PFSK-1 (cell line): ENCODE data around the gene RAB8A.

Experiments used
- FOXP2 ChIP-seq: optimal IDR thresholded peaks from 2 replicates; pipeline ENCODE3; 2011; ENCODE audit warnings: borderline replicate concordance, control low read depth, inconsistent platforms; ENCODE audit not compliant: insufficient read depth; ENCODE audit errors: extremely low read length, extremely low read depth
- POLR2AphosphoS5 ChIP-seq: IDR thresholded peaks from 2 replicates; pipeline ENCODE4 v1.6.1; 2012; ENCODE audit warnings: low read depth, mild to moderate bottlenecking, control low read depth, low read length, moderate library complexity
- SIN3A ChIP-seq: IDR thresholded peaks from 2 replicates; pipeline ENCODE4 v1.6.1; 2012; ENCODE audit warnings: mild to moderate bottlenecking, low read length, moderate library complexity, borderline replicate concordance; ENCODE audit not compliant: insufficient read depth
- TAF1 ChIP-seq: IDR thresholded peaks from 2 replicates; pipeline ENCODE4 v1.6.1; 2012; ENCODE audit warnings: low read length, control low read depth, borderline replicate concordance; ENCODE audit not compliant: insufficient read depth
- TF ChIP-seq, protein P1 (sequence below), 2 experiments: IDR thresholded peaks; 2 replicates each; pipeline versions ENCODE4 v1.6.1 to v1.8.0; 2011 to 2012; ENCODE audit warnings: low read depth in 2 of 2, low read length in 2 of 2, control low read depth in 1 of 2, inconsistent platforms in 1 of 2, mild to moderate bottlenecking in 1 of 2, moderate library complexity in 1 of 2; ENCODE audit not compliant: insufficient read depth in 1 of 2

Gene RAB8A

GRCh38 chr19:16095071-16095571 lies 16.6 kb upstream of the RAB8A start:
- TF ChIP-seq, protein P1, sequence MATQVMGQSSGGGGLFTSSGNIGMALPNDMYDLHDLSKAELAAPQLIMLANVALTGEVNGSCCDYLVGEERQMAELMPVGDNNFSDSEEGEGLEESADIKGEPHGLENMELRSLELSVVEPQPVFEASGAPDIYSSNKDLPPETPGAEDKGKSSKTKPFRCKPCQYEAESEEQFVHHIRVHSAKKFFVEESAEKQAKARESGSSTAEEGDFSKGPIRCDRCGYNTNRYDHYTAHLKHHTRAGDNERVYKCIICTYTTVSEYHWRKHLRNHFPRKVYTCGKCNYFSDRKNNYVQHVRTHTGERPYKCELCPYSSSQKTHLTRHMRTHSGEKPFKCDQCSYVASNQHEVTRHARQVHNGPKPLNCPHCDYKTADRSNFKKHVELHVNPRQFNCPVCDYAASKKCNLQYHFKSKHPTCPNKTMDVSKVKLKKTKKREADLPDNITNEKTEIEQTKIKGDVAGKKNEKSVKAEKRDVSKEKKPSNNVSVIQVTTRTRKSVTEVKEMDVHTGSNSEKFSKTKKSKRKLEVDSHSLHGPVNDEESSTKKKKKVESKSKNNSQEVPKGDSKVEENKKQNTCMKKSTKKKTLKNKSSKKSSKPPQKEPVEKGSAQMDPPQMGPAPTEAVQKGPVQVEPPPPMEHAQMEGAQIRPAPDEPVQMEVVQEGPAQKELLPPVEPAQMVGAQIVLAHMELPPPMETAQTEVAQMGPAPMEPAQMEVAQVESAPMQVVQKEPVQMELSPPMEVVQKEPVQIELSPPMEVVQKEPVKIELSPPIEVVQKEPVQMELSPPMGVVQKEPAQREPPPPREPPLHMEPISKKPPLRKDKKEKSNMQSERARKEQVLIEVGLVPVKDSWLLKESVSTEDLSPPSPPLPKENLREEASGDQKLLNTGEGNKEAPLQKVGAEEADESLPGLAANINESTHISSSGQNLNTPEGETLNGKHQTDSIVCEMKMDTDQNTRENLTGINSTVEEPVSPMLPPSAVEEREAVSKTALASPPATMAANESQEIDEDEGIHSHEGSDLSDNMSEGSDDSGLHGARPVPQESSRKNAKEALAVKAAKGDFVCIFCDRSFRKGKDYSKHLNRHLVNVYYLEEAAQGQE (IDR thresholded peaks at IDR 0.05; ENCODE audit: insufficient read depth in 1 of 2, low read depth in 2 of 2, low read length in 2 of 2) = no peak
- TF ChIP-seq FOXP2 (no peak), POLR2AphosphoS5 (no peak), SIN3A (no peak), TAF1 (no peak)

- TF ChIP-seq FOXP2 = no peak
- TF ChIP-seq TAF1 = no peak
- TF ChIP-seq, protein P1 (IDR thresholded peaks at IDR 0.05; ENCODE audit: insufficient read depth in 1 of 2, low read depth in 2 of 2, low read length in 2 of 2) = no peak
- no peak for TF ChIP-seq SIN3A
- TF ChIP-seq POLR2AphosphoS5 = no peak
Measured at GRCh38 chr19:16096280-16096855, 15.3 kb upstream of the RAB8A start.

DNA sequence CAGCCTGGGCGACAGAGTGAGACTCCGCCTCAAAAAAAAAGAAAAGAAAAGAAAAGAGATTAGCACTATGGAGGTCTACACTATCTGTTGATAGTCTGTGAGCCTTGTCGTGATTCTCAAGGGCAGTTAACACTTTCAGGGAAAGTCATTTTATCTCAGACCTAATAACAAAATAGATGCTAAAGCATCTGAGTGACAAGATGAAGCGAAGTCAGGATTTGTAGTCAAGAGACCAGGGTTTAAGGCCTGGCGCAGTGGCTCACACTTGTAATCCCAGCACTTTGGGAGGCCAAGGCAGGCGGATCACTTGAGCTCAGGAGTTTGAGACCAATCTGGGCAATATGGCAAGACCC lies 13.3 kb upstream of the RAB8A start:
- TF ChIP-seq SIN3A (no peak), TAF1 (no peak), FOXP2 (no peak), POLR2AphosphoS5 (no peak)
- TF ChIP-seq, protein P1 (IDR thresholded peaks at IDR 0.05; ENCODE audit: insufficient read depth in 1 of 2, low read depth in 2 of 2, low read length in 2 of 2) = no peak

DNA sequence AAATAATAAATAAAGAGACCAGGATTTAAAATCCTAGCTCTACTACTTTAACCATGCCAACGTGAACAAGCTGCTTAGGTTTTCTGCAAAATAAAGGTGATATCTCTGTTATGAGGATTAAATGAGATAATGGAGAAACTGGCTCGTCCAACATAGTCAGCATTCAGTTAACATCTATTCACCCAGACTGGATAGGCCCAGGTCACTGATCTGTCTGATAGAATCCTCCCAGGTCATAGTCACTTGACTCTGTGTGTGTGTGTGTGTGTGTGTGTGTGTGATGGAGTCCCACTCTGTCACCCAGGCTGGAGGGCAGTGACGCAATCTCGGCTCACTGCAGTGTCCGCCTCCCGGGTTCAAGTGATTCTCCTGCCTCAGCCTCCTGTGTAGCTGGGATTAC lies 12.9 kb upstream of the RAB8A start:
- no peak for TF ChIP-seq FOXP2
- TF ChIP-seq POLR2AphosphoS5 = no peak
- TF ChIP-seq, protein P1 (IDR thresholded peaks at IDR 0.05; ENCODE audit: insufficient read depth in 1 of 2, low read depth in 2 of 2, low read length in 2 of 2) = no peak
- TF ChIP-seq TAF1 = no peak
- TF ChIP-seq SIN3A = no peak

GRCh38 chr19:16100524-16100923 lies 11.2 kb upstream of the RAB8A start:
- TF ChIP-seq POLR2AphosphoS5 (no peak), SIN3A (no peak)

DNA sequence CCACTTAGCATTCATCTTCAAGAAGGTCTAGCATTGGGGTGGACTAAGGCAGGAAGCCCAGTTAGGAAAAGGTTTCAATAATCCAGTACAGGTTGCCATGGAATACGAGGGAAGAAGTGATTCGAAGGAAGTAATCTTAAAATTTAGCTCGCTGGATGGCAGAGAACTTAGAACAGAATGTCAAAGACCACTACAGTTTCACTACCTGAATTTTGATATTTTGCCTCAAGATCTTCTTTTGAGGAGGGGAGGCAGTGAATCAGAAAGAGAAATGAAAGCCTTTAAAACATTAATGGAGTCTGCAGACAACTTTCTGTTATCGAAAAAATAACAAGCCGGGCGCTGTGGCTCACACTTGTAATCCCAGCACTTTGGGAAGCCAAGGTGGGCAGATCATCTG lies 7.0 kb upstream of the RAB8A start:
- TF ChIP-seq SIN3A = no peak
- TF ChIP-seq, protein P1 (IDR thresholded peaks at IDR 0.05; ENCODE audit: insufficient read depth in 1 of 2, low read depth in 2 of 2, low read length in 2 of 2) = no peak
